Transverse colon (tissue), 4 donors: ENCODE data around the gene PPM1L. TPM values are rescaled to one million over a fixed set of nuclear protein-coding genes. Genes with fewer than 3 reads are reported as not detected.

ENCODE experiments used
- DNase-seq: peaks from one replicate; pipeline ENCODE4 v3.0.0-alpha.2; 2019
- H3K27ac ChIP-seq, 4 donors: fragments of 200-600 bp; sonication (generic); 2 replicates each; pipeline ENCODE4 v1.5.1; 2016 to 2018; ENCODE audit warnings: inconsistent platforms in 4 of 4
- H3K27me3 ChIP-seq: fragments of 200-600 bp; sonication (generic); 2 replicates; pipeline ENCODE4 v1.5.1; 2017; ENCODE audit warnings: inconsistent platforms
- H3K36me3 ChIP-seq, 4 donors: fragments of 200-600 bp; sonication (generic); 2 replicates each; pipeline ENCODE4 v1.5.1; 2017 to 2019; ENCODE audit warnings: inconsistent platforms in 4 of 4
- H3K4me1 ChIP-seq, 4 donors: fragments of 200-600 bp; sonication (generic); 2 replicates each; pipeline ENCODE4 v1.5.1; 2017 to 2020; ENCODE audit warnings: inconsistent platforms in 4 of 4
- H3K4me3 ChIP-seq, 4 donors: fragments of 200-600 bp; sonication (generic); 1 replicate in 1 of 4; 2 replicates in 3 of 4; pipeline versions ENCODE4 v1.5.1 to v1.6.1; 2017 to 2019; ENCODE audit warnings: inconsistent platforms in 4 of 4
- H3K9me3 ChIP-seq, 2 donors: fragments of 200-600 bp; sonication (generic); 2 replicates each; pipeline ENCODE4 v1.5.1; 2017 to 2019; ENCODE audit warnings: inconsistent platforms in 2 of 2
- CTCF ChIP-seq, 5 experiments: fragments of 200-600 bp in 3 of 5; fragments of 450-650 bp in 2 of 5; sonication (generic) in 3 of 5; IDR thresholded peaks; 1 replicate in 2 of 5; 2 replicates in 3 of 5; pipeline ENCODE4 v1.5.1; 2016 to 2017; ENCODE audit warnings: antibody characterized with exemption in 5 of 5, inconsistent platforms in 3 of 5, mild to moderate bottlenecking in 2 of 5, moderate library complexity in 1 of 5
- EP300 ChIP-seq: sonication (generic); formaldehyde crosslinking; IDR thresholded peaks from one replicate; pipeline ENCODE4 v1.6.1; 2017; ENCODE audit warnings: antibody characterized with exemption, low read depth
- POLR2A ChIP-seq: fragments of 450-650 bp; IDR thresholded peaks from one replicate; pipeline ENCODE4 v1.6.1; 2016; ENCODE audit warnings: antibody characterized with exemption, mild to moderate bottlenecking, moderate library complexity
- POLR2AphosphoS5 ChIP-seq, 3 donors: sonication (generic); formaldehyde crosslinking; IDR thresholded peaks; one replicate each; pipeline ENCODE4 v1.6.1; 2016; ENCODE audit warnings: antibody characterized with exemption in 3 of 3
- WGBS, 2 donors: methylation state at CpG; one replicate each; pipeline ENCODE4 v1.1.5; 2018; ENCODE audit warnings: low coverage in 1 of 2; 5-methylcytosine and 5-hydroxymethylcytosine counted together
- in situ Hi-C, 4 donors: fragments of 200-750 bp; cut with MboI; loops; one replicate each; pipeline versions ENCODE4 v1.15.0 to v1.15.1; 2017; ENCODE audit warnings: low sequenced_read_pairs in 3 of 4, low pct_ligation_motif_present in 1 of 4, low pct_unique_long_range_greater_than_20kb in 1 of 4
- intact Hi-C: fragments of 100-400 bp; cut with DNase I; formaldehyde crosslinking; loops from one replicate; pipeline ENCODE4 v1.15.1; 2023; ENCODE audit warnings: low total_unique reads
- total RNA-seq, 4 donors: library from RNA; depleted of rRNA; stranded (reverse); fragments of >200 nt; gene quantifications; one replicate each; pipeline ENCODE4 v1.1.0, GENCODE V29; 2016

The PPM1L gene
- total RNA-seq, 4 donors from 2014 or later: 17.2 to 35.5 (median 25.6) TPM

- intact Hi-C loops: loop anchor here (10.0 kb wide), 1 partner anchor 52 kb away; the partner anchor contains the start of gene PPM1L
- peaks cover 5 to 23% (median 12%) of the 10 kb centered on the region in 4 donors for H3K4me1 ChIP-seq
- H3K27ac ChIP-seq: peak overlapping the region in 1 of 4 donors; percentile 27
- no peak overlapping the region for H3K4me3 ChIP-seq
- no peaks in the 10 kb centered on the region for H3K27me3 ChIP-seq
- no peak for DNase-seq
- in situ Hi-C loops: no loop called here
- 94% methylated on average over 3 of the region's 3 CpGs; no CpG with 5 or more reads in 1 of the 2 donors for WGBS, 2 donors
- H3K36me3 ChIP-seq: no peaks in the 10 kb centered on the region
- no peak for TF ChIP-seq CTCF (IDR thresholded peaks at IDR 0.05)
- no peak for TF ChIP-seq POLR2A
- no peaks in the 10 kb centered on the region for H3K9me3 ChIP-seq
Measured at GRCh38 chr3:160806686-160807085, 50.7 kb downstream of the PPM1L start.

GRCh38 chr3:160808838-160809237 is 52.8 kb downstream of the PPM1L start:
- in situ Hi-C loops: no loop called here
- TF ChIP-seq POLR2AphosphoS5 (IDR thresholded peaks at IDR 0.05) (no peak), POLR2A (no peak), EP300 (no peak), CTCF (IDR thresholded peaks at IDR 0.05) (no peak)
- H3K27ac ChIP-seq: no peak overlapping the region

GRCh38 chr3:160809453-160809852 is 53.4 kb downstream of the PPM1L start:
- H3K9me3 ChIP-seq: no peaks in the 10 kb centered on the region
- no peaks in the 10 kb centered on the region for H3K36me3 ChIP-seq
- in situ Hi-C loops: no loop called here
- no peak overlapping the region for H3K4me3 ChIP-seq
- DNase-seq: no peak
- intact Hi-C loops: loop anchor here (10.0 kb wide), 1 partner anchor 55 kb away; the partner anchor contains the start of gene PPM1L
- peaks cover 0 to 11% (median 5%) of the 10 kb centered on the region in 4 donors for H3K4me1 ChIP-seq
- H3K27me3 ChIP-seq: no peaks in the 10 kb centered on the region
- no peak overlapping the region for H3K27ac ChIP-seq
- WGBS, 2 donors: 60 to 100% methylated on average over 1 to 2 of the region's 2 CpGs
- TF ChIP-seq EP300 (no peak), POLR2AphosphoS5 (IDR thresholded peaks at IDR 0.05) (no peak), CTCF (IDR thresholded peaks at IDR 0.05) (no peak), POLR2A (no peak)

More at GRCh38 chr3:160808838-160809237, 52.8 kb downstream of the PPM1L start:
- no peak overlapping the region for H3K4me3 ChIP-seq
- H3K27me3 ChIP-seq: no peaks in the 10 kb centered on the region
- intact Hi-C loops: loop anchor here (10.0 kb wide), 1 partner anchor 54 kb away; the partner anchor contains the start of gene PPM1L
- no peaks in the 10 kb centered on the region for H3K36me3 ChIP-seq
- H3K9me3 ChIP-seq: no peaks in the 10 kb centered on the region
- DNase-seq: no peak
- WGBS, 2 donors: 84 to 100% methylated on average over 1 to 3 of the region's 3 CpGs
- peaks cover 0 to 11% (median 5%) of the 10 kb centered on the region in 4 donors for H3K4me1 ChIP-seq

- 75 to 85% methylated on average over 2 to 4 of the region's 4 CpGs for WGBS, 2 donors
- Histone ChIP-seq H3K4me1 (peaks cover 0 to 7% (median 0%) of the 10 kb centered on the region in 4 donors), H3K27ac (no peak overlapping the region), H3K4me3 (no peak overlapping the region), H3K36me3 (no peaks in the 10 kb centered on the region), H3K27me3 (no peaks in the 10 kb centered on the region), H3K9me3 (no peaks in the 10 kb centered on the region)
- intact Hi-C loops: no loop called here
- TF ChIP-seq POLR2AphosphoS5 (IDR thresholded peaks at IDR 0.05) (peak in 1 of 3 donors; percentile 32), EP300 (no peak), CTCF (IDR thresholded peaks at IDR 0.05) (no peak), POLR2A (no peak)
- in situ Hi-C loops: no loop called here
- DNase-seq: no peak
Measured at GRCh38 chr3:160810362-160811236, 54.6 kb downstream of the PPM1L start.
